HepG2 (cell line): ENCODE measurements around the gene AUNIP. TPM values are rescaled to one million over a fixed set of nuclear protein-coding genes. Genes with fewer than 3 reads are reported as not detected.

ENCODE experiments used
- ARID2 ChIP-seq: sonication (generic); formaldehyde crosslinking; IDR thresholded peaks from 2 replicates; pipeline ENCODE4 v1.8.1; 2022; ENCODE audit warnings: mild to moderate bottlenecking, missing genetic modification reagents, borderline replicate concordance
- FOXK2 ChIP-seq: fragments of 450-650 bp; IDR thresholded peaks from 2 replicates; pipeline ENCODE4 v1.6.1; 2016
- HDAC6 ChIP-seq: fragments of 200-600 bp; sonication (generic); IDR thresholded peaks from 2 replicates; pipeline ENCODE4 v1.7.0; 2017; ENCODE audit warnings: mild to moderate bottlenecking, antibody characterized with exemption, low read length, low read depth
- KLF13 ChIP-seq: sonication (generic); formaldehyde crosslinking; IDR thresholded peaks from 2 replicates; pipeline ENCODE4 v1.4.0; 2020; ENCODE audit warnings: mild to moderate bottlenecking, missing genetic modification reagents
- MYNN ChIP-seq: sonication (generic); formaldehyde crosslinking; IDR thresholded peaks from 2 replicates; pipeline ENCODE4 v1.4.0; 2020; ENCODE audit warnings: mild to moderate bottlenecking, low read depth, missing genetic modification reagents
- NFRKB ChIP-seq: fragments of 450-650 bp; IDR thresholded peaks from 2 replicates; pipeline ENCODE4 v1.6.1; 2017
- PHF5A ChIP-seq: IDR thresholded peaks from one replicate; pipeline ENCODE4 v1.6.1; 2018; ENCODE audit warnings: low read depth, missing genetic modification reagents; ENCODE audit not compliant: unreplicated experiment
- PPARG ChIP-seq: conservative IDR thresholded peaks from 2 replicates; pipeline ENCODE4 v1.6.1; 2016; ENCODE audit warnings: missing biosample characterization, missing genetic modification reagents
- RARG ChIP-seq: sonication (generic); formaldehyde crosslinking; IDR thresholded peaks from 2 replicates; pipeline ENCODE4 v1.4.0; 2020; ENCODE audit warnings: low read depth, mild to moderate bottlenecking, missing genetic modification reagents
- SAFB2 ChIP-seq: sonication (generic); formaldehyde crosslinking; IDR thresholded peaks from 2 replicates; pipeline ENCODE4 v1.5.1; 2020; ENCODE audit warnings: missing genetic modification reagents, low read depth, mild to moderate bottlenecking, borderline replicate concordance
- ZNF143 ChIP-seq: sonication (generic); formaldehyde crosslinking; IDR thresholded peaks from 2 replicates; pipeline ENCODE4 v1.4.0; 2020; ENCODE audit warnings: missing genetic modification reagents
- ZNF350 ChIP-seq: sonication (generic); formaldehyde crosslinking; IDR thresholded peaks from 2 replicates; pipeline ENCODE4 v1.4.0; 2020; ENCODE audit warnings: mild to moderate bottlenecking, low read depth, missing genetic modification reagents, borderline replicate concordance
- ZNF367 ChIP-seq: sonication (generic); formaldehyde crosslinking; IDR thresholded peaks from 2 replicates; pipeline ENCODE4 v1.4.0; 2020; ENCODE audit warnings: missing genetic modification reagents, borderline replicate concordance
- ZNF382 ChIP-seq: sonication (generic); formaldehyde crosslinking; IDR thresholded peaks from 2 replicates; pipeline ENCODE4 v1.5.0; 2020; ENCODE audit warnings: missing genetic modification reagents, mild to moderate bottlenecking, borderline replicate concordance
- ZNF570 ChIP-seq: sonication (generic); formaldehyde crosslinking; IDR thresholded peaks from 2 replicates; pipeline ENCODE4 v1.4.0; 2020; ENCODE audit warnings: mild to moderate bottlenecking, missing genetic modification reagents, borderline replicate concordance
- ZNF775 ChIP-seq: sonication (generic); formaldehyde crosslinking; IDR thresholded peaks from 2 replicates; pipeline ENCODE4 v1.4.0; 2020; ENCODE audit warnings: missing genetic modification reagents, mild to moderate bottlenecking, moderate library complexity, borderline replicate concordance
- ZNF788 ChIP-seq: sonication (generic); formaldehyde crosslinking; IDR thresholded peaks from 2 replicates; pipeline ENCODE4 v1.5.0; 2020; ENCODE audit warnings: mild to moderate bottlenecking, missing genetic modification reagents, borderline replicate concordance
- polyA plus RNA-seq, 8 experiments: library from polyadenylated mRNA; depleted of rRNA in 3 of 8; stranded (reverse) in 7 of 8; unstranded in 1 of 8; fragments of >200 nt; fragmentation: Illumina TruSeq in 4 of 8; extraction: Trizol in 4 of 8; gene quantifications; 2 replicates each; pipeline versions ENCODE4 v1.2.1 to v1.2.3, GENCODE V29; 2011 to 2016; ENCODE audit warnings: low read depth in 4 of 8, missing spikeins in 1 of 8, mixed read lengths in 1 of 8; ENCODE audit not compliant: insufficient read depth in 1 of 8
- total RNA-seq, 5 experiments: library from RNA; depleted of rRNA; stranded (reverse); fragments of >200 nt; fragmentation: Illumina TruSeq; extraction: Trizol; gene quantifications; 2 replicates each; pipeline ENCODE4 v1.2.3, GENCODE V29; 2016; ENCODE audit warnings: low read depth in 1 of 5
- TF ChIP-seq, protein P1 (sequence below): IDR thresholded peaks from 2 replicates; pipeline ENCODE4 v1.6.1; 2016; ENCODE audit warnings: mild to moderate bottlenecking
- TF ChIP-seq, protein P2 (sequence below): sonication (generic); formaldehyde crosslinking; IDR thresholded peaks from 2 replicates; pipeline ENCODE4 v1.4.0; 2020; ENCODE audit warnings: mild to moderate bottlenecking, missing genetic modification reagents
- TF ChIP-seq, protein P3 (sequence below): sonication (generic); formaldehyde crosslinking; IDR thresholded peaks from 2 replicates; pipeline ENCODE4 v1.4.0; 2020; ENCODE audit warnings: missing genetic modification reagents

AUNIP gene
- total and polyA plus RNA-seq, 2 of the 13 experiments (the other 11 are each of a cell fraction or from before 2014, with no cell fraction given): 3.8 to 12.3 TPM

- TF ChIP-seq, protein P1, sequence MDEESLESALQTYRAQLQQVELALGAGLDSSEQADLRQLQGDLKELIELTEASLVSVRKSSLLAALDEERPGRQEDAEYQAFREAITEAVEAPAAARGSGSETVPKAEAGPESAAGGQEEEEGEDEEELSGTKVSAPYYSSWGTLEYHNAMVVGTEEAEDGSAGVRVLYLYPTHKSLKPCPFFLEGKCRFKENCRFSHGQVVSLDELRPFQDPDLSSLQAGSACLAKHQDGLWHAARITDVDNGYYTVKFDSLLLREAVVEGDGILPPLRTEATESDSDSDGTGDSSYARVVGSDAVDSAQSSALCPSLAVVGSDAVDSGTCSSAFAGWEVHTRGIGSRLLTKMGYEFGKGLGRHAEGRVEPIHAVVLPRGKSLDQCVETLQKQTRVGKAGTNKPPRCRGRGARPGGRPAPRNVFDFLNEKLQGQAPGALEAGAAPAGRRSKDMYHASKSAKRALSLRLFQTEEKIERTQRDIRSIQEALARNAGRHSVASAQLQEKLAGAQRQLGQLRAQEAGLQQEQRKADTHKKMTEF (CRISPR knock-in tag): peak; percentile 35; the same call in 1 of the 2 replicates
- TF ChIP-seq PHF5A (CRISPR knock-in tag): no peak
- TF ChIP-seq ZNF143 (CRISPR knock-in tag): peak; percentile 24; the same call in 1 of the 2 replicates
- 0 out of 2 replicates have a peak, but pooled peaks have one; percentile 49 for TF ChIP-seq PPARG (CRISPR knock-in tag)
- no peak for TF ChIP-seq FOXK2
- no peak for TF ChIP-seq NFRKB
- TF ChIP-seq ZNF570 (CRISPR knock-in tag): no peak
- TF ChIP-seq ARID2 (CRISPR knock-in tag): no peak
- no peak for TF ChIP-seq ZNF382 (CRISPR knock-in tag)
- no peak for TF ChIP-seq SAFB2 (CRISPR knock-in tag)
- TF ChIP-seq RARG: no peak
- no peak for TF ChIP-seq MYNN (CRISPR knock-in tag)
- TF ChIP-seq, protein P2, sequence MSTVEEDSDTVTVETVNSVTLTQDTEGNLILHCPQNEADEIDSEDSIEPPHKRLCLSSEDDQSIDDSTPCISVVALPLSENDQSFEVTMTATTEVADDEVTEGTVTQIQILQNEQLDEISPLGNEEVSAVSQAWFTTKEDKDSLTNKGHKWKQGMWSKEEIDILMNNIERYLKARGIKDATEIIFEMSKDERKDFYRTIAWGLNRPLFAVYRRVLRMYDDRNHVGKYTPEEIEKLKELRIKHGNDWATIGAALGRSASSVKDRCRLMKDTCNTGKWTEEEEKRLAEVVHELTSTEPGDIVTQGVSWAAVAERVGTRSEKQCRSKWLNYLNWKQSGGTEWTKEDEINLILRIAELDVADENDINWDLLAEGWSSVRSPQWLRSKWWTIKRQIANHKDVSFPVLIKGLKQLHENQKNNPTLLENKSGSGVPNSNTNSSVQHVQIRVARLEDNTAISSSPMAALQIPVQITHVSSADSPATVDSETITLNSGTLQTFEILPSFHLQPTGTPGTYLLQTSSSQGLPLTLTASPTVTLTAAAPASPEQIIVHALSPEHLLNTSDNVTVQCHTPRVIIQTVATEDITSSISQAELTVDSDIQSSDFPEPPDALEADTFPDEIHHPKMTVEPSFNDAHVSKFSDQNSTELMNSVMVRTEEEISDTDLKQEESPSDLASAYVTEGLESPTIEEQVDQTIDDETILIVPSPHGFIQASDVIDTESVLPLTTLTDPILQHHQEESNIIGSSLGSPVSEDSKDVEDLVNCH (CRISPR knock-in tag): no peak
- TF ChIP-seq, protein P3, sequence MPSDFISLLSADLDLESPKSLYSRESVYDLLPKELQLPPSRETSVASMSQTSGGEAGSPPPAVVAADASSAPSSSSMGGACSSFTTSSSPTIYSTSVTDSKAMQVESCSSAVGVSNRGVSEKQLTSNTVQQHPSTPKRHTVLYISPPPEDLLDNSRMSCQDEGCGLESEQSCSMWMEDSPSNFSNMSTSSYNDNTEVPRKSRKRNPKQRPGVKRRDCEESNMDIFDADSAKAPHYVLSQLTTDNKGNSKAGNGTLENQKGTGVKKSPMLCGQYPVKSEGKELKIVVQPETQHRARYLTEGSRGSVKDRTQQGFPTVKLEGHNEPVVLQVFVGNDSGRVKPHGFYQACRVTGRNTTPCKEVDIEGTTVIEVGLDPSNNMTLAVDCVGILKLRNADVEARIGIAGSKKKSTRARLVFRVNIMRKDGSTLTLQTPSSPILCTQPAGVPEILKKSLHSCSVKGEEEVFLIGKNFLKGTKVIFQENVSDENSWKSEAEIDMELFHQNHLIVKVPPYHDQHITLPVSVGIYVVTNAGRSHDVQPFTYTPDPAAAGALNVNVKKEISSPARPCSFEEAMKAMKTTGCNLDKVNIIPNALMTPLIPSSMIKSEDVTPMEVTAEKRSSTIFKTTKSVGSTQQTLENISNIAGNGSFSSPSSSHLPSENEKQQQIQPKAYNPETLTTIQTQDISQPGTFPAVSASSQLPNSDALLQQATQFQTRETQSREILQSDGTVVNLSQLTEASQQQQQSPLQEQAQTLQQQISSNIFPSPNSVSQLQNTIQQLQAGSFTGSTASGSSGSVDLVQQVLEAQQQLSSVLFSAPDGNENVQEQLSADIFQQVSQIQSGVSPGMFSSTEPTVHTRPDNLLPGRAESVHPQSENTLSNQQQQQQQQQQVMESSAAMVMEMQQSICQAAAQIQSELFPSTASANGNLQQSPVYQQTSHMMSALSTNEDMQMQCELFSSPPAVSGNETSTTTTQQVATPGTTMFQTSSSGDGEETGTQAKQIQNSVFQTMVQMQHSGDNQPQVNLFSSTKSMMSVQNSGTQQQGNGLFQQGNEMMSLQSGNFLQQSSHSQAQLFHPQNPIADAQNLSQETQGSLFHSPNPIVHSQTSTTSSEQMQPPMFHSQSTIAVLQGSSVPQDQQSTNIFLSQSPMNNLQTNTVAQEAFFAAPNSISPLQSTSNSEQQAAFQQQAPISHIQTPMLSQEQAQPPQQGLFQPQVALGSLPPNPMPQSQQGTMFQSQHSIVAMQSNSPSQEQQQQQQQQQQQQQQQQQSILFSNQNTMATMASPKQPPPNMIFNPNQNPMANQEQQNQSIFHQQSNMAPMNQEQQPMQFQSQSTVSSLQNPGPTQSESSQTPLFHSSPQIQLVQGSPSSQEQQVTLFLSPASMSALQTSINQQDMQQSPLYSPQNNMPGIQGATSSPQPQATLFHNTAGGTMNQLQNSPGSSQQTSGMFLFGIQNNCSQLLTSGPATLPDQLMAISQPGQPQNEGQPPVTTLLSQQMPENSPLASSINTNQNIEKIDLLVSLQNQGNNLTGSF: no peak
- no peak for TF ChIP-seq ZNF367 (CRISPR knock-in tag)
- TF ChIP-seq ZNF788: no peak; the same call in 1 of the 2 replicates
- no peak for TF ChIP-seq ZNF775 (CRISPR knock-in tag)
- TF ChIP-seq HDAC6: no peak
- TF ChIP-seq ZNF350: peak; percentile 60; the same call in 1 of the 2 replicates
- no peak for TF ChIP-seq KLF13 (CRISPR knock-in tag)
Observed at GRCh38 chr1:25861316-25862286, 2.3 kb upstream of the AUNIP start (continued).
